H7 (cell line): Measurements from ENCODE around the gene MRAS. TPM values are rescaled to one million over a fixed set of nuclear protein-coding genes. Genes with fewer than 3 reads are reported as not detected.
A peak's percentile ranks its signal among the peaks of the same experiment; 100 is the strongest.
"Not testable (repeated sequence)": the region's sequence is repeated elsewhere in the genome, so short reads cannot be mapped to it uniquely, and the experiment has no call there.

Experiments used
- DNase-seq: peaks from one replicate; pipeline ENCODE4 v3.0.0; 2012
- H3K27me3 ChIP-seq: 2 replicates; pipeline ENCODE4 v1.6.0; 2011; ENCODE audit warnings: mild to moderate bottlenecking, low read length; ENCODE audit not compliant: control insufficient read depth, insufficient read depth
- H3K36me3 ChIP-seq: replicated peaks from 2 replicates; pipeline ENCODE4 v1.5.1; 2011; ENCODE audit warnings: low read length; ENCODE audit not compliant: control insufficient read depth, insufficient read depth
- H3K4me3 ChIP-seq: 2 replicates; pipeline ENCODE4 v1.5.1; 2011; ENCODE audit warnings: low read depth, mild to moderate bottlenecking, control low read depth, low read length, moderate library complexity; ENCODE audit not compliant: insufficient read depth
- total RNA-seq: library from RNA; depleted of rRNA; stranded (reverse); fragments of >200 nt; shearing (Covaris generic); gene quantifications from 2 replicates; pipeline ENCODE4 v1.2.3, GENCODE V29; 2014

MRAS gene
- total RNA-seq, 1 experiment from 2014 or later: 24.4 TPM

DNA sequence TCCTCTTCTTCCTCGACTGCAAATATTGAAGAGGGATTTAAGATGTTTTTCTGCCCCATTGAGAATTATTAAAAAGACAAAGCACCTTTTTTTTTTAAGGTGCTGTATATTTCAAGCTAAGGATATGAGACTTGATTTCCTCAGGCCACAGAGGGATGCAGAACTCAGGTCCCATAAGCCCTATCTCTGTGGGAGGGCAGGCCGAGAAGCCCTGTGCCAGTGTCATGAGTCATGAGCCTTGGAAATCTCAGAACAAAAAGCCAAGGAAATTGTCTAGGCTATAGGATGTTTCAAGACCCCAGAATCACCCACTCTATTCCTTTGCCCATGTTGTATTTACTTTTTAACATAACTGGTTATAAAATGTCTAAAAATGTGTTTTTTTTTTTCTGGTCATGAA, 93.4 kb downstream of the MRAS start:
- no peaks in the 10 kb centered on the region for H3K36me3 ChIP-seq
- DNase-seq: peak; percentile 44
- H3K27me3 ChIP-seq: peaks cover 2% of the 10 kb centered on the region
- H3K4me3 ChIP-seq: no peak overlapping the region

DNA sequence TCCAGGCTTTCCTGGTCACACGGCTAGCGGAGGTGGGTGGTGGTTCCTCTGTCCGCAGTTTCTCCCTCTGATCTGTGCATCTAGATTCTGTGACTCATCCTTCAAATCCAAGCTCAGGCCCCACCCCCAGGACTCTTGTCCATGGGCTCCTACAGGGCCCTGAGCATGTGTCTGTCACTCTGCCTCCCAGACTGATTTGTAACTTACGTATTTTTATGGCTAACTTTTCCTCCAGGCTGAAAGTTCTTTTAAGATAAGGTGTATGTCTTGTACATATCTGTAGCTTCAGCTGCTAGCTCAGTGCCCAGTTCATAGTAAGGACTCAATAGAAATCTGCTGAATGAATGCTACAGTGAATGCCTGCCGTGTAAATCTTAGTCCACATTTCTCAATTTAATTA, 94.1 kb downstream of the MRAS start:
- DNase-seq: peak; percentile 66
- Histone ChIP-seq H3K4me3 (no peak overlapping the region), H3K27me3 (no peaks in the 10 kb centered on the region), H3K36me3 (no peaks in the 10 kb centered on the region)

DNA sequence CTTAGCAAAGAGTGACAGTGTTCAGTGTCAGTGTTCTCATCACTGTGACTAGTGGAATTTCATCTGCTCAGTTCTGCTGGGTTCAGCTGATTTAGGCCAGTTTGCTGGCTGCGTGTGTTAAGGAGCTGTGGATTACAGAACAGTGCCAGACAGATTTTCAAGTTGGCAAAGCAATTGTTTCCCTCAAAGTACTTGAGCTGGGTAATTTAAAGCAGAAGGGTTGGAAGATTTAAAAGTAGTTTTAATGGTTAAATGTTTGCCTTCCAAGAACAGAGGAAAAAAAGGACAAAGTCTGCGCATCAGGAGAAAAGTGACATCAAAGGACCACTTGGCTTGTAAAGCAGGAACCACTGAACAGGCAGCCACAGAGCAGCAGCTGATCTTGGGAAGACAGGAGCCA, 94.7 kb downstream of the MRAS start:
- H3K4me3 ChIP-seq: no peak overlapping the region
- H3K36me3 ChIP-seq: no peaks in the 10 kb centered on the region
- DNase-seq: no peak
- no peaks in the 10 kb centered on the region for H3K27me3 ChIP-seq

- Histone ChIP-seq H3K4me3 (no peak overlapping the region), H3K36me3 (no peaks in the 10 kb centered on the region), H3K27me3 (no peaks in the 10 kb centered on the region)
- DNase-seq: peak; percentile 14
Measured at GRCh38 chr3:138443521-138444503, 95.4 kb downstream of the MRAS start.

- H3K4me3 ChIP-seq: no peak overlapping the region
- H3K27me3 ChIP-seq: no peaks in the 10 kb centered on the region
- no peak for DNase-seq
- H3K36me3 ChIP-seq: no peaks in the 10 kb centered on the region
Measured at GRCh38 chr3:138445236-138445635, 96.9 kb downstream of the MRAS start.

GRCh38 chr3:138445654-138446053, 97.3 kb downstream of the MRAS start:
- DNase-seq: no peak
- H3K4me3 ChIP-seq: no peak overlapping the region
- H3K27me3 ChIP-seq: no peaks in the 10 kb centered on the region
- no peaks in the 10 kb centered on the region for H3K36me3 ChIP-seq

- Histone ChIP-seq H3K36me3 (no peaks in the 10 kb centered on the region), H3K4me3 (no peak overlapping the region), H3K27me3 (no peaks in the 10 kb centered on the region)
- no peak for DNase-seq
Measured at GRCh38 chr3:138448631-138449030, 100.3 kb downstream of the MRAS start.

DNA sequence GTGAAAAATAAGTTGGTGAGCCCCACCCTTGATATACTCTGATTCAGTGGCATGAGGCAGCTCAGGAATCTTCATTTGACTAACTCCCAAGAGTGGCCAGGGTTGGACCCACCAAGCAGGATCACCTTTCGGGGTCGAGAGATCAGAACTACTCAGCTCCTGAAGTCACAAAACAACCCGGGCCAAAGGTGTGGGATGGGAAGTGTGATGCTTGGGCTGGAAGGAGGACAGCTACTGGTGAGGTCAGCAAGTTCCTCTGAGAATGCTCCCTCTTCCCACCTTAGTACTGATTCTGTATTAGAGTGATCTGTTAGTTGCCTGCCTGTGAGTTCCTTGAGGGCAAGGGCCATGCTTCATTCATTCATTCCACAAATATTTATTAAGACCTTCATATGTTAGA, 101.1 kb downstream of the MRAS start:
- Histone ChIP-seq H3K4me3 (no peak overlapping the region), H3K36me3 (no peaks in the 10 kb centered on the region), H3K27me3 (no peaks in the 10 kb centered on the region)
- no peak for DNase-seq

DNA sequence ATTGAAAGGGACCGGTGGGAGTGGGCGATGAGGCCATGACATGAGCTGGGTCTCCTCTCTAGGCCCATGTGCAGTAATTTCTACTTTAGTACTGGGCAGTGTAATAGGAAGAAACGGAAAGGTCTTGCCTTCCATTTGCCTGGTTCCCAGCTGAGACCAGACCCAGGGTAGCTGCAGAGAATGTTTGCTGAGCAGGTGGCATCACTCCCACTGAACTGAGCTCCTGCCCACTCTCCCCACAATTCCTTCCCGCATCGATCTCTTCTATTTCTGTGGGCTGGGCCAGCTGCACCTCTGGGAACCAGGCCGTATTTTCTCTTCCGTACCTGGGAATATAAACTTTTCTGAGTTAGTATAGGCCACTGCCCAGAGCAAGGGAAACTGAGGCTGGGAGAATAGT, 101.8 kb downstream of the MRAS start:
- no peak for DNase-seq
- Histone ChIP-seq H3K36me3 (no peaks in the 10 kb centered on the region), H3K27me3 (no peaks in the 10 kb centered on the region), H3K4me3 (no peak overlapping the region)

GRCh38 chr3:138450704-138451424, 102.5 kb downstream of the MRAS start:
- H3K27me3 ChIP-seq: no peaks in the 10 kb centered on the region
- no peak overlapping the region for H3K4me3 ChIP-seq
- H3K36me3 ChIP-seq: no peaks in the 10 kb centered on the region
- DNase-seq: peak; percentile 52

- DNase-seq: peak; percentile 75
- Histone ChIP-seq H3K36me3 (peaks cover 1% of the 10 kb centered on the region; the same call in 1 of the 2 replicates), H3K27me3 (no peaks in the 10 kb centered on the region), H3K4me3 (no peak overlapping the region)
Measured at GRCh38 chr3:138451595-138452162, 103.3 kb downstream of the MRAS start.

- DNase-seq: no peak
- H3K27me3 ChIP-seq: no peaks in the 10 kb centered on the region
- peaks cover 1% of the 10 kb centered on the region; the same call in 1 of the 2 replicates for H3K36me3 ChIP-seq
- H3K4me3 ChIP-seq: no peak overlapping the region
Measured at GRCh38 chr3:138452436-138452835, 104.1 kb downstream of the MRAS start.

DNA sequence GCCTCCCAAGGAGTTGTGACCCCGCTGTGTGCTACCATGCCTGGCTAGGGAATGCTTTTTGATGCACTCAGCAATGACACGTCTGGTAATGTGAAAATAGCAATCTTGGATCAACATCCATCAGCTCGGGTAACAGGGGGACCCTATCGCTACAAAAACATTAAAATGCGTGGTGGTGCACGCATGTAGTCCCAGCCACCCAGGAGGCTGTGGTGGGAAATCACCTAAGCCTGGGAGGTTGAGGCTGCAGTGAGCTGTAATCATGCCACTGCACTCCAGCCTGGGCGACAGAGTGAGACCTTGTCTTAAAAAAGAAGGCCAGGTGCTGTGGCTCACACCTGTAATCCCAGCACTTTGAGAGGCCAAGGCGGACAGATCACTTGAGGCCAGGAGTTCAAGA, 105.6 kb downstream of the MRAS start:
- not testable (repeated sequence) for H3K27me3 ChIP-seq, H3K36me3 ChIP-seq, H3K4me3 ChIP-seq, DNase-seq
